ENCODE measurements around the gene SPATA7.

- TF ChIP-seq TAF1 (IDR thresholded peaks at IDR 0.05; ENCODE audit: borderline replicate concordance, low read depth, low read length) (no peak), POLR2A (IDR thresholded peaks at IDR 0.05; ENCODE audit: low read depth, low read length) (no peak), POLR2AphosphoS5 (IDR thresholded peaks at IDR 0.05; ENCODE audit: low read depth, low read length) (no peak)
These were observed 45.5 kb downstream of the SPATA7 start for GRCh38 chr14:88430976-88431375.

Data from GM12892 (cell line).